Activated T-helper 1 cell treated with anti-CD3 and anti-CD28 coated beads, Interleukin-12 subunit alpha, Interleukin-12 subunit beta, Interleukin-2, Interleukin-4 antibody, amounts not matched to agents 30 ng/mL and 10 ng/mL and 1 ng/mL, durations not matched to agents 14 hours and 24 hours and 36 hours (primary cell): Measurements from ENCODE around the gene ABCF1. TPM values are rescaled to one million over a fixed set of nuclear protein-coding genes. Genes with fewer than 3 reads are reported as not detected.

ENCODE experiments used
- DNase-seq: peaks from one replicate; pipeline ENCODE4 v3.0.0; 2021; ENCODE audit warnings: low spot score
- H3K27ac Mint-ChIP-seq: one replicate; pipeline ENCODE4 v1.8.0; 2021; ENCODE audit warnings: mild to moderate bottlenecking, mixed read lengths
- H3K27me3 Mint-ChIP-seq: one replicate; pipeline ENCODE4 v1.8.0; 2022; ENCODE audit warnings: mild to moderate bottlenecking, moderate library complexity, mixed read lengths; ENCODE audit not compliant: insufficient read depth
- H3K36me3 Mint-ChIP-seq: one replicate; pipeline ENCODE4 v1.8.0; 2021; ENCODE audit warnings: low read depth, mixed read lengths
- H3K4me1 Mint-ChIP-seq: one replicate; pipeline ENCODE4 v1.8.0; 2021; ENCODE audit warnings: low read depth, mixed read lengths
- H3K4me3 Mint-ChIP-seq: one replicate; pipeline ENCODE4 v1.8.0; 2021; ENCODE audit warnings: mild to moderate bottlenecking, moderate library complexity, mixed read lengths
- H3K9me3 Mint-ChIP-seq: one replicate; pipeline ENCODE4 v1.8.0; 2021; ENCODE audit warnings: mixed read lengths
- intact Hi-C: fragments of 100-400 bp; cut with micrococcal nuclease; formaldehyde crosslinking; loops from one replicate; pipeline ENCODE4 v1.15.1; 2024
- total RNA-seq: library from RNA; stranded (reverse); gene quantifications from 2 replicates; pipeline ENCODE4 v1.2.3, GENCODE V29; 2022

The ABCF1 gene
- total RNA-seq, 1 donor from 2014 or later: 120 TPM

GRCh38 chr6:30564114-30564513 lies 7.1 kb upstream of the ABCF1 start:
- Mint-ChIP-seq H3K4me3 (no peak overlapping the region), H3K27me3 (no peaks in the 10 kb centered on the region), H3K4me1 (peaks cover 21% of the 10 kb centered on the region), H3K9me3 (no peaks in the 10 kb centered on the region), H3K27ac (no peak overlapping the region), H3K36me3 (peaks cover 25% of the 10 kb centered on the region)
- no peak for DNase-seq
- intact Hi-C loops: no loop called here

- Mint-ChIP-seq H3K27me3 (no peaks in the 10 kb centered on the region), H3K9me3 (no peaks in the 10 kb centered on the region), H3K4me1 (peaks cover 29% of the 10 kb centered on the region), H3K4me3 (no peak overlapping the region), H3K36me3 (peaks cover 19% of the 10 kb centered on the region), H3K27ac (no peak overlapping the region)
- DNase-seq: no peak
- intact Hi-C loops: no loop called here
These were observed 5.5 kb upstream of the ABCF1 start for GRCh38 chr6:30565772-30566171.

DNA sequence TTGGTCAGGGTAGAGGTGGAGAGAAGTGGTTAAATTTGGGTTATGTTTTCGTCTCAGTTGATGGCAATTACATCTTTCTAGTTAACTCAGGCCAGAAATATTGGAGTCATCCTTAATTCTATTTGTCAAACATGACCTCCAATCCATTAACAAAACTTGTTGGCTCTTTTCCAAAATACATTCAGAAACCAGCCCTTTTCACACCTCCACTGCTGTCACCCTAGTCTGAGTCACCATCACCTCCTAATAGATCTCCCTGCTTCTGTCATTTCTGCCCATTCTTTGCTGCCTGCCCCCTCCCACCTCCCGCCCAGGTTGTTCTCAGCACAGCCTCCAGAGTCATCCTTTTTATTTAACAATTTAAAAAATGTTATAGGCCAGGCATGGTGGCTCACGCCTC lies 3.0 kb upstream of the ABCF1 start:
- Mint-ChIP-seq H3K4me3 (no peak overlapping the region), H3K27me3 (no peaks in the 10 kb centered on the region), H3K9me3 (no peaks in the 10 kb centered on the region), H3K4me1 (peaks cover 53% of the 10 kb centered on the region), H3K36me3 (peaks cover 21% of the 10 kb centered on the region), H3K27ac (no peak overlapping the region)
- DNase-seq: no peak
- intact Hi-C loops: no loop called here

- Mint-ChIP-seq H3K9me3 (no peaks in the 10 kb centered on the region), H3K4me3 (peak overlapping the region; percentile 98), H3K27ac (peak overlapping the region; percentile 18), H3K36me3 (peaks cover 18% of the 10 kb centered on the region), H3K4me1 (peaks cover 62% of the 10 kb centered on the region), H3K27me3 (no peaks in the 10 kb centered on the region)
- intact Hi-C loops: loop anchor here (2.0 kb wide), 1 partner anchor 117 kb away; the partner anchor contains the start of gene PPP1R18
- DNase-seq: no peak
These were observed 979 bp upstream of the ABCF1 start for GRCh38 chr6:30570263-30570662.

- Mint-ChIP-seq H3K4me1 (peaks cover 62% of the 10 kb centered on the region), H3K27ac (peak overlapping the region; percentile 98), H3K4me3 (peak overlapping the region; percentile 98), H3K36me3 (peaks cover 17% of the 10 kb centered on the region), H3K27me3 (no peaks in the 10 kb centered on the region), H3K9me3 (no peaks in the 10 kb centered on the region)
- intact Hi-C loops: loop anchor here (1.0 to 2.0 kb wide), 8 partner anchors 13 to 588 kb away; partner anchors contain the start of genes HLA-E, MRPS18B, PPP1R10 and PPP1R18
- no peak for DNase-seq
These were observed 535 bp upstream of the ABCF1 start for GRCh38 chr6:30570740-30571074.

DNA sequence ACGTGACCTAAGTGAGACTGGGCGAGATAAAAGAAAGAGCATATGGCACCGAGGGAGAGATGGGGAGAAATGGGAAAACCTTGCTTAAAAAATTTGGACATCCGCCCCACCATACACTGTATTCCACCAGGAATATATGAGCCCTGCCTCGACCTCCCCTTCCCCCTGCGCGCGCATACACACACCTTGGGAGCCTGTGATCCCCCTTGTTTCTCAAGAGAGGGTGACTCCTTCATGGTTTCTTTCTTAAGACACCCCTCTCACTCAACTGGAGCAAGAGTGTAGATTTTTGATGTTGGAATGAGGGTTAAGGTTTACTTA lies 480 bp downstream of the ABCF1 start:
- intact Hi-C loops: loop anchor here (1.0 to 2.0 kb wide), 8 partner anchors 14 to 587 kb away; partner anchors contain the start of genes HLA-E, MRPS18B, PPP1R10 and PPP1R18
- Mint-ChIP-seq H3K4me1 (peaks cover 66% of the 10 kb centered on the region), H3K4me3 (peak overlapping the region; percentile 98), H3K27me3 (no peaks in the 10 kb centered on the region), H3K36me3 (peaks cover 21% of the 10 kb centered on the region), H3K27ac (peak overlapping the region; percentile 98), H3K9me3 (no peaks in the 10 kb centered on the region)
- no peak for DNase-seq

- peaks cover 25% of the 10 kb centered on the region for H3K36me3 Mint-ChIP-seq
- peak overlapping the region; percentile 98 for H3K27ac Mint-ChIP-seq
- peak overlapping the region; percentile 98 for H3K4me3 Mint-ChIP-seq
- peaks cover 70% of the 10 kb centered on the region for H3K4me1 Mint-ChIP-seq
- DNase-seq: no peak
- H3K9me3 Mint-ChIP-seq: no peaks in the 10 kb centered on the region
- intact Hi-C loops: no loop called here
- no peaks in the 10 kb centered on the region for H3K27me3 Mint-ChIP-seq
These were observed 906 bp downstream of the ABCF1 start for GRCh38 chr6:30572148-30572547.

DNA sequence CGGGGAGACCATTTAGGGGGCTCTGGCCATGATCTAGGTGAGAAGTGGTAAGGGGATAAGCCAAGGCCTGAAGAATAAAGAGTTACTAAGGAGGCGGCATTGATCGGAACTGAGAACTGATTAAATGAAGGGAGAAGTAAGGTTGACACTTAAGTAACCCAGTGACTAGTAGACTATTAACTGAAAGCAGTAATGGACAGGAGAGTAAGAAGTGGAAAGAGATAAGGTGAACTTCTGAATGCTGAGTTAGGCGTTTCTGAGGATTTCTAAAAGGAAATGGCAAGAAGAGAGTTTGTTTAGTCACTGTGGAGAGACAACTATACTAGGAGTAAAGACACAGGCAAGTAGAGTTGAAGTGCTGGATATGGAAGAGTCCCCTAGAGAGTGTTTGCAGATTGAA lies 1.9 kb downstream of the ABCF1 start:
- H3K9me3 Mint-ChIP-seq: no peaks in the 10 kb centered on the region

GRCh38 chr6:30578051-30578450 lies 6.8 kb downstream of the ABCF1 start:
- Mint-ChIP-seq H3K4me1 (peaks cover 29% of the 10 kb centered on the region), H3K4me3 (no peak overlapping the region), H3K9me3 (no peaks in the 10 kb centered on the region), H3K27me3 (no peaks in the 10 kb centered on the region), H3K36me3 (peaks cover 59% of the 10 kb centered on the region), H3K27ac (no peak overlapping the region)
- no peak for DNase-seq
- intact Hi-C loops: no loop called here

More for the DNA sequence above, 1.9 kb downstream of the ABCF1 start:
- Mint-ChIP-seq H3K27ac (peak overlapping the region; percentile 9), H3K27me3 (no peaks in the 10 kb centered on the region), H3K36me3 (peaks cover 35% of the 10 kb centered on the region), H3K4me1 (peaks cover 69% of the 10 kb centered on the region), H3K4me3 (peak overlapping the region; percentile 98)
- intact Hi-C loops: no loop called here
- DNase-seq: no peak

DNA sequence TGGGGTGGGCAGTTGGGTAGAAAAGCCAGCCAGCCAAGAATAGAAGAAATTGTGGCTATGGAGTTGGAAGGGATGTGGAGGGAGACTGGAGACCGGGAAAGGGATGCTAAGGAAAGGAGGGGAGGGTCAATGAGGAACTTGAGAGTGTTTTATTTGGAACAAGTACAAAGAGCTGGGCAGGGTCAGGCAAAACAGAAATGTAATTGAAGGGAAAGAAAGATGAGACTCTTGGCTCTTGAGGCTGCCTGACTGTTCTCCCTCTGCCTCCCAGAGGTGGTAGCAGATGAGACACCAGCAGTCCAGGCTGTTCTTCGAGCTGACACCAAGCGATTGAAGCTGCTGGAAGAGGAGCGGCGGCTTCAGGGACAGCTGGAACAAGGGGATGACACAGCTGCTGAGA lies 12.7 kb downstream of the ABCF1 start:
- peaks cover 62% of the 10 kb centered on the region for H3K36me3 Mint-ChIP-seq
- no peaks in the 10 kb centered on the region for H3K9me3 Mint-ChIP-seq
- no peaks in the 10 kb centered on the region for H3K4me1 Mint-ChIP-seq
- H3K27me3 Mint-ChIP-seq: no peaks in the 10 kb centered on the region
- no peak overlapping the region for H3K27ac Mint-ChIP-seq
- intact Hi-C loops: no loop called here
- no peak for DNase-seq
- H3K4me3 Mint-ChIP-seq: no peak overlapping the region

GRCh38 chr6:30589754-30590358 lies 18.6 kb downstream of the ABCF1 start:
- Mint-ChIP-seq H3K27me3 (no peaks in the 10 kb centered on the region), H3K9me3 (no peaks in the 10 kb centered on the region), H3K36me3 (peaks cover 57% of the 10 kb centered on the region), H3K4me1 (peaks cover 9% of the 10 kb centered on the region), H3K27ac (no peak overlapping the region), H3K4me3 (no peak overlapping the region)
- DNase-seq: no peak
- intact Hi-C loops: no loop called here

- Mint-ChIP-seq H3K4me3 (no peak overlapping the region), H3K27me3 (no peaks in the 10 kb centered on the region), H3K36me3 (peaks cover 58% of the 10 kb centered on the region), H3K27ac (peak overlapping the region; percentile 70), H3K4me1 (peaks cover 9% of the 10 kb centered on the region), H3K9me3 (no peaks in the 10 kb centered on the region)
- no peak for DNase-seq
- intact Hi-C loops: no loop called here
These were observed 19.3 kb downstream of the ABCF1 start for GRCh38 chr6:30590509-30590908.

DNA sequence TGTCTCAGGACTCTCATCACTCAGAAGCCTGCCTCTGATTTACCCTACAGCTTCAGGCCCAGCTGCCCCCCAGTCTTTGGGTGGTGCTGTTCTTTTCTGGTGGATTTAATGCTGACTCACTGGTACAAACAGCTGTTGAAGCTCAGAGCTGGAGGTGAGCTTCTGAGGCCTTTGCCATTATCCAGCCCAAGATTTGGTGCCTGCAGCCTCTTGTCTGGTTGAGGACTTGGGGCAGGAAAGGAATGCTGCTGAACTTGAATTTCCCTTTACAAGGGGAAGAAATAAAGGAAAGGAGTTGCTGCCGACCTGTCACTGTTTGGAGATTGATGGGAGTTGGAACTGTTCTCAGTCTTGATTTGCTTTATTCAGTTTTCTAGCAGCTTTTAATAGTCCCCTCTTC lies 19.8 kb downstream of the ABCF1 start:
- Mint-ChIP-seq H3K9me3 (no peaks in the 10 kb centered on the region), H3K36me3 (peaks cover 56% of the 10 kb centered on the region), H3K27ac (no peak overlapping the region), H3K27me3 (no peaks in the 10 kb centered on the region), H3K4me3 (no peak overlapping the region), H3K4me1 (peaks cover 9% of the 10 kb centered on the region)
- no peak for DNase-seq
- intact Hi-C loops: no loop called here

DNA sequence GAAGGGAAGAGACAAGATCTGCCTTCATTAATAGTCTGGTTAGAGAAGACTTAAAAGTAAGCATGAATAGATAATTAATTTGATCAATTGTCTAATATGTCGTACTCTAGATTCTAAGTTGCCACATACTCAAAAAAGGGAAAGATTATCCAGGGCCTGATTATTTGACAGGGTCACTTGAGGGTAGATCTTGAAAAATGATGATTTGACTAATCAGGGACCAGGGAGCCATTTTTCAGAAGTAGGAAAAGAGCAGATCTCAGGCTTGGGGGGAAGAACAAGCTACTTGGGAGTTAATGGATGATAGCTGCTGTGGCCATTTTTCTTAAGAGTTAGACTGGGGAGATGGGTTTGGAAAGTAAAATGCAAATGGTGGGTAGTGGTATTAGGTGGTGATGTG lies 21.0 kb downstream of the ABCF1 start:
- peaks cover 12% of the 10 kb centered on the region for H3K4me1 Mint-ChIP-seq
- H3K4me3 Mint-ChIP-seq: no peak overlapping the region
- no peaks in the 10 kb centered on the region for H3K9me3 Mint-ChIP-seq
- H3K36me3 Mint-ChIP-seq: peaks cover 51% of the 10 kb centered on the region
- H3K27me3 Mint-ChIP-seq: no peaks in the 10 kb centered on the region
- H3K27ac Mint-ChIP-seq: no peak overlapping the region
- DNase-seq: no peak
- intact Hi-C loops: no loop called here
